Mesendoderm (in vitro differentiated cells): ENCODE data around the gene KRTAP10-6.
"Not testable (repeated sequence)": the region's sequence is repeated elsewhere in the genome, so short reads cannot be mapped to it uniquely, and the experiment has no call there.

ENCODE experiments used
- DNase-seq: peaks from one replicate; pipeline ENCODE4 v3.0.0; 2013
- H2AK5ac ChIP-seq: 2 replicates; pipeline ENCODE4 v1.6.1; 2013; ENCODE audit warnings: low read length, inconsistent platforms
- H2BK120ac ChIP-seq: 2 replicates; pipeline ENCODE4 v1.6.1; 2013; ENCODE audit warnings: low read depth, mild to moderate bottlenecking, low read length, moderate library complexity, mixed read lengths
- H2BK15ac ChIP-seq: replicated peaks from 2 replicates; pipeline ENCODE4 v1.6.1; 2013; ENCODE audit warnings: low read depth, mild to moderate bottlenecking, moderate library complexity
- H2BK5ac ChIP-seq: 2 replicates; pipeline ENCODE4 v1.6.1; 2013; ENCODE audit warnings: low read length, inconsistent platforms
- H3K18ac ChIP-seq: 2 replicates; pipeline ENCODE4 v1.6.1; 2013; ENCODE audit warnings: mild to moderate bottlenecking, low read length, mixed read lengths
- H3K23ac ChIP-seq: one replicate; pipeline ENCODE4 v1.6.1; 2013; ENCODE audit warnings: low read length
- H3K27ac ChIP-seq: 2 replicates; pipeline ENCODE4 v1.5.1; 2013; ENCODE audit warnings: low read depth, mild to moderate bottlenecking, inconsistent platforms, low read length, moderate library complexity
- H3K27me3 ChIP-seq: 2 replicates; pipeline ENCODE4 v1.6.1; 2013; ENCODE audit warnings: low read length, control low read depth, mild to moderate bottlenecking, inconsistent platforms; ENCODE audit not compliant: insufficient read depth, poor library complexity
- H3K36me3 ChIP-seq: 2 replicates; pipeline ENCODE4 v1.6.1; 2013; ENCODE audit warnings: low read length, inconsistent platforms; ENCODE audit not compliant: control insufficient read depth, insufficient read depth
- H3K4ac ChIP-seq: one replicate; pipeline ENCODE4 v1.6.1; 2013; ENCODE audit warnings: low read depth, mild to moderate bottlenecking, low read length, moderate library complexity
- H3K4me1 ChIP-seq: 2 replicates; pipeline ENCODE4 v1.6.1; 2013; ENCODE audit warnings: low read depth, low read length, inconsistent platforms; ENCODE audit not compliant: control insufficient read depth
- H3K4me2 ChIP-seq: 2 replicates; pipeline ENCODE4 v1.6.1; 2013; ENCODE audit warnings: low read length
- H3K4me3 ChIP-seq: 2 replicates; pipeline ENCODE4 v1.5.1; 2013; ENCODE audit warnings: mild to moderate bottlenecking, low read length
- H3K56ac ChIP-seq: one replicate; pipeline ENCODE4 v1.6.1; 2013; ENCODE audit warnings: low read length
- H3K79me1 ChIP-seq: 2 replicates; pipeline ENCODE4 v1.6.1; 2013; ENCODE audit warnings: low read length, inconsistent platforms
- H3K79me2 ChIP-seq: 2 replicates; pipeline ENCODE4 v1.6.1; 2013; ENCODE audit warnings: mild to moderate bottlenecking, low read length; ENCODE audit not compliant: control insufficient read depth, insufficient read depth
- H3K9ac ChIP-seq: 2 replicates; pipeline ENCODE4 v1.6.1; 2013; ENCODE audit warnings: low read length, inconsistent platforms
- H4K5ac ChIP-seq: one replicate; pipeline ENCODE4 v1.6.1; 2013; ENCODE audit warnings: low read length
- H4K8ac ChIP-seq: one replicate; pipeline ENCODE4 v1.6.1; 2013; ENCODE audit warnings: low read depth, mild to moderate bottlenecking, control low read depth, low read length, moderate library complexity
- WGBS: extraction: QIAGEN DNeasy Blood & Tissue Kit; methylation state at CpG from one replicate; pipeline ENCODE4 v1.1.7; 2013; ENCODE audit warnings: low lambda C conversion rate, missing lambda C conversion rate; ENCODE audit not compliant: insufficient coverage; ENCODE audit errors: extremely low coverage; 5-methylcytosine and 5-hydroxymethylcytosine counted together

Gene KRTAP10-6

GRCh38 chr21:44580231-44580821 lies 12.0 kb downstream of the KRTAP10-6 start, which contains the start of gene KRTAP10-5:
TSS of gene KRTAP10-5 (minus strand) at chr21:44580604. CDS start at chr21:44580578, 26 bp downstream.
- not testable (repeated sequence) for H3K79me1 ChIP-seq, DNase-seq, H3K56ac ChIP-seq, H2BK5ac ChIP-seq, H3K79me2 ChIP-seq, H3K36me3 ChIP-seq, H3K4ac ChIP-seq, H3K18ac ChIP-seq, H3K23ac ChIP-seq, H2BK120ac ChIP-seq, H3K4me3 ChIP-seq, H4K8ac ChIP-seq, H3K27ac ChIP-seq, H3K4me2 ChIP-seq, H3K9ac ChIP-seq, H2AK5ac ChIP-seq, H3K27me3 ChIP-seq, H3K4me1 ChIP-seq, H4K5ac ChIP-seq, H2BK15ac ChIP-seq
- WGBS, result no CpG with 5 or more reads among the region's 19 CpGs

GRCh38 chr21:44579833-44580144 lies 12.5 kb downstream of the KRTAP10-6 start:
- no peaks in the 10 kb centered on the region for H3K27me3 ChIP-seq
- no peak overlapping the region for H3K23ac ChIP-seq
- no peak for DNase-seq
- no peak overlapping the region for H3K56ac ChIP-seq
- no peaks in the 10 kb centered on the region for H3K79me1 ChIP-seq
- no peaks in the 10 kb centered on the region for H3K79me2 ChIP-seq
- H4K5ac ChIP-seq, result no peak overlapping the region
- H3K4me1 ChIP-seq, result no peaks in the 10 kb centered on the region
- H2BK15ac ChIP-seq, result no peak overlapping the region
- no peak overlapping the region for H3K4ac ChIP-seq
- H4K8ac ChIP-seq, result no peak overlapping the region
- no peaks in the 10 kb centered on the region for H3K36me3 ChIP-seq
- no peak overlapping the region for H3K4me2 ChIP-seq
- no peak overlapping the region for H3K4me3 ChIP-seq
- H2BK120ac ChIP-seq, result no peak overlapping the region
- no peak overlapping the region for H3K27ac ChIP-seq
- no peak overlapping the region for H3K18ac ChIP-seq
- whole genome bisulfite sequencing, result no CpG with 5 or more reads among the region's 7 CpGs
- H2BK5ac ChIP-seq, result no peak overlapping the region
- H2AK5ac ChIP-seq, result no peak overlapping the region
- H3K9ac ChIP-seq, result no peak overlapping the region

DNA sequence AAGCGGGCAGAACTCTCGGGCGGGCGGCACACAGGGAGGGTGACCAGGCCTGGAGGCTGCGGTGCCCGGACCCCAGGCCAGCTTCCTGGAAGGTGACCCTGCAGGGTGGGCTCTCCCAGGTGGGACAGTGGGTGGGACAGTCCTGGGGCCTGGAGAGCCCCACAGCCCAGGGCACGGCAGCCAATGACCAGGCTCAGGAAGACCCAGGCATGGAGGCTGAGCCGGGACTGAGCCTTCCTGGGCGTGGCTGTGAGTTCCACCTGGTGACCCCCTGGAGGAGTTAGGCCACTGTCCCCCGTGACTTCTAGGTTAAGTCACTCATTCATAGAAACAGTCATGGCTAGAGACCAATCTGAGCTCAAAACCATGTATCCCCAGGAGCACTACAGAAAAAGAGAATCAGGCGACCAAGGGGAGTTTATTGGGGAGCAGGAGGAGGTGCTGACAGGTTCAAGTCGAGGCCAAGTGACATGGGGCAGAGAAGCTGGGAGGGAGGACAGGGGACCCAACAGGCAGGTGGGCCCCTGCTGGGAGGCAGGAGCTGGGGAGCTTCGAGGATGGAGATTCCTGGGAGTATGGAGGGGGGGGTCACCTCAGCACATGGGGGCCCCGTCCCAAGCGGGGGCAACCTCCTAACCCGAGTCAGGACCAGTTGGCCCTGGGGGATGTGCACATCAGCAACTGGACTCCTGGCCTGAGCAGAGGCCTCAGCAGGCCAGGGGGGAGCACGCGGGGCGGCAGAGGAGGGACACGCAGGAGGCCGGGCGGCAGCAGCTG lies 13.1 kb downstream of the KRTAP10-6 start:
- DNase-seq, result no peak
- H4K8ac ChIP-seq, result no peak overlapping the region
- no peaks in the 10 kb centered on the region for H3K4me1 ChIP-seq
- H3K36me3 ChIP-seq, result no peaks in the 10 kb centered on the region
- H2BK5ac ChIP-seq, result no peak overlapping the region
- H3K4me2 ChIP-seq, result no peak overlapping the region
- no peak overlapping the region for H3K23ac ChIP-seq
- H2BK120ac ChIP-seq, result no peak overlapping the region
- H3K79me1 ChIP-seq, result no peaks in the 10 kb centered on the region
- no peak overlapping the region for H2AK5ac ChIP-seq
- no peak overlapping the region for H2BK15ac ChIP-seq
- no peak overlapping the region for H3K27ac ChIP-seq
- no peaks in the 10 kb centered on the region for H3K27me3 ChIP-seq
- no peak overlapping the region for H3K56ac ChIP-seq
- H3K4me3 ChIP-seq, result no peak overlapping the region
- H3K79me2 ChIP-seq, result no peaks in the 10 kb centered on the region
- no CpG with 5 or more reads among the region's 22 CpGs for WGBS
- H4K5ac ChIP-seq, result no peak overlapping the region
- H3K4ac ChIP-seq, result no peak overlapping the region
- H3K18ac ChIP-seq, result no peak overlapping the region
- H3K9ac ChIP-seq, result no peak overlapping the region

DNA sequence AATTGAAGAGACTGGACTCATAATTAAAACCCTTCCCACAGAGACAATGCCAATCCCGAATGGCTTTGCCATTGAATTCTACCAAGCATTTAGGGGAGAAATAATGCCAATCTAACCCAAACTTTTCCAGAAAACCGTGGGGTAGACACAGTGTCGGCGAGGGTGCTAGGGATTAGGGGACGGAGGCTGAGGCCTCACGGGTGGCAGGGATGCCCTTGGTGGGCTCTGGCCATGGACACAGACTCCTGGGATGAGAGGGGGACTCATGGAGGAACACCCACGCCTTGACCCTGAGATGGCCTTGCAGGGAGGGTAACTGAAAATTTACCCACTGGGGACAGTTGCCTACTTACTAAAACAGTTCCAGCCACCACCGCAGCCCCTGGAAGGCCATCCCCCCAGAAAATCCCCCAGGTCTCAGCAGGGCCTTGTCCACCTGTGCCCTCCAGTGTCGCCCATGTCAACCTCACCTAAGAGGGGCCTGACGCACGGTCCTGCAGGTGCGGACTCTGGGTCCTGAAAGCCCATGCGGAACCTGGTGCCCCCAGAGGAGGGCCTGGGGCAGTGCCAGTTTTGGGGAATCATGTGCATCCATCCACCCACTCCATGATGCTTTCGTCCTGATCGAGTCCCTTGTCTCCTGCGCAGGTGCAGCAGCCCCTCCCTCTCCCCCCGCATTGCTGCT lies 13.8 kb downstream of the KRTAP10-6 start:
- no peak overlapping the region for H3K9ac ChIP-seq
- H3K79me2 ChIP-seq, result no peaks in the 10 kb centered on the region
- no peak overlapping the region for H3K4ac ChIP-seq
- no peak overlapping the region for H2AK5ac ChIP-seq
- no peaks in the 10 kb centered on the region for H3K79me1 ChIP-seq
- no peaks in the 10 kb centered on the region for H3K36me3 ChIP-seq
- no peak overlapping the region for H3K4me3 ChIP-seq
- no peak overlapping the region for H4K8ac ChIP-seq
- H4K5ac ChIP-seq, result no peak overlapping the region
- H2BK5ac ChIP-seq, result no peak overlapping the region
- no peak overlapping the region for H3K4me2 ChIP-seq
- H3K23ac ChIP-seq, result no peak overlapping the region
- H3K18ac ChIP-seq, result no peak overlapping the region
- no CpG with 5 or more reads among the region's 17 CpGs for WGBS
- no peak overlapping the region for H2BK15ac ChIP-seq
- no peaks in the 10 kb centered on the region for H3K27me3 ChIP-seq
- H2BK120ac ChIP-seq, result no peak overlapping the region
- H3K27ac ChIP-seq, result no peak overlapping the region
- no peak for DNase-seq
- no peaks in the 10 kb centered on the region for H3K4me1 ChIP-seq
- no peak overlapping the region for H3K56ac ChIP-seq

- H4K5ac ChIP-seq, result no peak overlapping the region
- H3K9ac ChIP-seq, result no peak overlapping the region
- no peak for DNase-seq
- H2BK15ac ChIP-seq, result no peak overlapping the region
- no peaks in the 10 kb centered on the region for H3K79me1 ChIP-seq
- no peak overlapping the region for H3K56ac ChIP-seq
- H2BK5ac ChIP-seq, result no peak overlapping the region
- H3K4me1 ChIP-seq, result no peaks in the 10 kb centered on the region
- no peak overlapping the region for H2AK5ac ChIP-seq
- H3K4me3 ChIP-seq, result no peak overlapping the region
- no peaks in the 10 kb centered on the region for H3K27me3 ChIP-seq
- H4K8ac ChIP-seq, result no peak overlapping the region
- no peak overlapping the region for H3K23ac ChIP-seq
- no peak overlapping the region for H2BK120ac ChIP-seq
- no peaks in the 10 kb centered on the region for H3K36me3 ChIP-seq
- H3K4ac ChIP-seq, result no peak overlapping the region
- no CpG with 5 or more reads among the region's 10 CpGs for WGBS
- H3K79me2 ChIP-seq, result no peaks in the 10 kb centered on the region
- H3K27ac ChIP-seq, result no peak overlapping the region
- H3K18ac ChIP-seq, result no peak overlapping the region
- no peak overlapping the region for H3K4me2 ChIP-seq
These were observed 16.3 kb downstream of the KRTAP10-6 start for GRCh38 chr21:44576025-44576420.
